Trophoblast cell (in vitro differentiated cells and primary cell): ENCODE data around the gene ZNF613.

ENCODE experiments used
- DNase-seq, 2 donors: peaks; one replicate each; pipeline ENCODE4 v3.0.0-alpha.2; 2016
- H2AFZ ChIP-seq: 2 replicates; pipeline ENCODE4 v1.6.1; 2013; ENCODE audit warnings: low read length, moderate library complexity, mild to moderate bottlenecking; ENCODE audit not compliant: insufficient read depth, poor library complexity
- H2AK5ac ChIP-seq: 2 replicates; pipeline ENCODE4 v1.6.1; 2013; ENCODE audit warnings: mild to moderate bottlenecking, low read length
- H2BK120ac ChIP-seq: 2 replicates; pipeline ENCODE4 v1.6.1; 2013; ENCODE audit warnings: low read length, mild to moderate bottlenecking, moderate library complexity; ENCODE audit not compliant: insufficient read depth, poor library complexity
- H2BK12ac ChIP-seq: 2 replicates; pipeline ENCODE4 v1.6.1; 2013; ENCODE audit warnings: mild to moderate bottlenecking, low read length, moderate library complexity
- H2BK5ac ChIP-seq: 2 replicates; pipeline ENCODE4 v1.6.1; 2013; ENCODE audit warnings: low read length, low read depth, moderate library complexity, mild to moderate bottlenecking; ENCODE audit not compliant: poor library complexity
- H3K14ac ChIP-seq: 2 replicates; pipeline ENCODE4 v1.6.1; 2013; ENCODE audit warnings: mild to moderate bottlenecking, low read length
- H3K18ac ChIP-seq: 2 replicates; pipeline ENCODE4 v1.6.1; 2013; ENCODE audit warnings: mild to moderate bottlenecking, low read length
- H3K23ac ChIP-seq: 2 replicates; pipeline ENCODE4 v1.6.1; 2013; ENCODE audit warnings: low read length
- H3K27ac ChIP-seq: 2 replicates; pipeline ENCODE4 v1.5.1; 2013; ENCODE audit warnings: low read depth, mild to moderate bottlenecking, inconsistent platforms, low read length, moderate library complexity
- H3K27me3 ChIP-seq: 2 replicates; pipeline ENCODE4 v1.6.1; 2013; ENCODE audit warnings: inconsistent platforms, mild to moderate bottlenecking, low read length, moderate library complexity; ENCODE audit not compliant: insufficient read depth
- H3K36me3 ChIP-seq, 2 experiments: 1 replicate in 1 of 2; 2 replicates in 1 of 2; pipeline ENCODE4 v1.6.1; 2013; ENCODE audit warnings: low read length in 2 of 2, mild to moderate bottlenecking in 2 of 2, moderate library complexity in 1 of 2; ENCODE audit not compliant: insufficient read depth in 2 of 2, control insufficient read depth in 1 of 2
- H3K4ac ChIP-seq: 2 replicates; pipeline ENCODE4 v1.6.1; 2013; ENCODE audit warnings: low read depth, mild to moderate bottlenecking, low read length, moderate library complexity
- H3K4me1 ChIP-seq, 2 experiments: 1 replicate in 1 of 2; 2 replicates in 1 of 2; pipeline ENCODE4 v1.6.1; 2013; ENCODE audit warnings: low read length in 2 of 2, mild to moderate bottlenecking in 2 of 2, moderate library complexity in 1 of 2; ENCODE audit not compliant: insufficient read depth in 2 of 2, control insufficient read depth in 1 of 2
- H3K4me2 ChIP-seq: 2 replicates; pipeline ENCODE4 v1.6.1; 2013; ENCODE audit warnings: inconsistent platforms, mild to moderate bottlenecking, low read length, moderate library complexity
- H3K4me3 ChIP-seq: 2 replicates; pipeline ENCODE4 v1.5.1; 2013; ENCODE audit warnings: mild to moderate bottlenecking, low read depth, low read length, inconsistent platforms
- H3K79me1 ChIP-seq: one replicate; pipeline ENCODE4 v1.6.1; 2013; ENCODE audit warnings: low read length
- H3K79me2 ChIP-seq: 2 replicates; pipeline ENCODE4 v1.6.1; 2013; ENCODE audit warnings: low read length, mild to moderate bottlenecking; ENCODE audit not compliant: control insufficient read depth, insufficient read depth, poor library complexity
- H3K9ac ChIP-seq: 2 replicates; pipeline ENCODE4 v1.6.1; 2013; ENCODE audit warnings: mild to moderate bottlenecking, low read length
- H3K9me3 ChIP-seq: 2 replicates; pipeline ENCODE4 v1.6.1; 2013; ENCODE audit warnings: low read depth, mild to moderate bottlenecking, control low read depth, inconsistent platforms, low read length; ENCODE audit not compliant: insufficient read depth
- H4K12ac ChIP-seq: 2 replicates; pipeline ENCODE4 v1.6.1; 2013; ENCODE audit warnings: low read depth, mild to moderate bottlenecking, low read length, moderate library complexity
- H4K8ac ChIP-seq: 2 replicates; pipeline ENCODE4 v1.6.1; 2013; ENCODE audit warnings: low read depth, mild to moderate bottlenecking, low read length, moderate library complexity
- H4K91ac ChIP-seq: one replicate; pipeline ENCODE4 v1.6.1; 2013; ENCODE audit warnings: low read depth, mild to moderate bottlenecking, low read length, moderate library complexity
- WGBS: extraction: QIAGEN DNeasy Blood & Tissue Kit; methylation state at CpG from one replicate; pipeline ENCODE4 v1.1.7; 2013; ENCODE audit warnings: missing lambda C conversion rate; ENCODE audit not compliant: insufficient read length, insufficient coverage; ENCODE audit errors: extremely low coverage; 5-methylcytosine and 5-hydroxymethylcytosine counted together

ZNF613 gene

DNA sequence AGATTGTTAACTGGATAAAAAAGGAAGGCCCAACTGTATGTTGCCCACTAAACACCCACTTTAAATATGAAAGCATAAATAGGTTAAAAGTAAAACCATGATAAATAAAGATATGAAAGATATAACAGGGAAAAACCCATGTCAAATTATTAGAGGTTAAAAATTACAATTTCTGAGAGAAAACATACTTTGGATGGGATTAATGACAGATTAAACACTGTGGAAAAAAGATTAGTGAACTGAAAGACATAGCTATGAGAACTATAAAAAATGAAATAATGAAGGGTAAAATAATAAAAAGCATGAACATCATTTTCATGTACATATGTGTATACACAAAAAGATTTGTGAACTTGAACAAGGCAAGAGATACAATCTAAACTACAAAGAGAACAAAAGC, 37.3 kb upstream of the ZNF613 start:
- H4K8ac ChIP-seq, result no peak overlapping the region
- peaks cover 2% of the 10 kb centered on the region for H3K79me2 ChIP-seq
- H3K18ac ChIP-seq, result no peak overlapping the region
- H3K4me2 ChIP-seq, result no peak overlapping the region
- H3K4ac ChIP-seq, result no peak overlapping the region
- no peaks in the 10 kb centered on the region for H3K27me3 ChIP-seq
- H3K4me3 ChIP-seq, result no peak overlapping the region
- no peak overlapping the region for H2AK5ac ChIP-seq
- H3K9me3 ChIP-seq, result peaks cover 15% of the 10 kb centered on the region
- H2BK12ac ChIP-seq, result no peak overlapping the region
- H4K91ac ChIP-seq, result no peak overlapping the region
- H3K23ac ChIP-seq, result no peak overlapping the region
- H2BK5ac ChIP-seq, result no peak overlapping the region
- H3K36me3 ChIP-seq, result peaks cover 19 to 40% of the 10 kb centered on the region in 2 experiments
- no peak overlapping the region for H3K9ac ChIP-seq
- no peak overlapping the region for H4K12ac ChIP-seq
- no peak overlapping the region for H3K14ac ChIP-seq
- no peak overlapping the region for H2AFZ ChIP-seq
- no peak overlapping the region for H3K27ac ChIP-seq
- H3K4me1 ChIP-seq, result peaks cover 0 to 2% of the 10 kb centered on the region in 2 experiments
- H3K79me1 ChIP-seq, result peaks cover 5% of the 10 kb centered on the region
- H2BK120ac ChIP-seq, result no peak overlapping the region
- no peak for DNase-seq

DNA sequence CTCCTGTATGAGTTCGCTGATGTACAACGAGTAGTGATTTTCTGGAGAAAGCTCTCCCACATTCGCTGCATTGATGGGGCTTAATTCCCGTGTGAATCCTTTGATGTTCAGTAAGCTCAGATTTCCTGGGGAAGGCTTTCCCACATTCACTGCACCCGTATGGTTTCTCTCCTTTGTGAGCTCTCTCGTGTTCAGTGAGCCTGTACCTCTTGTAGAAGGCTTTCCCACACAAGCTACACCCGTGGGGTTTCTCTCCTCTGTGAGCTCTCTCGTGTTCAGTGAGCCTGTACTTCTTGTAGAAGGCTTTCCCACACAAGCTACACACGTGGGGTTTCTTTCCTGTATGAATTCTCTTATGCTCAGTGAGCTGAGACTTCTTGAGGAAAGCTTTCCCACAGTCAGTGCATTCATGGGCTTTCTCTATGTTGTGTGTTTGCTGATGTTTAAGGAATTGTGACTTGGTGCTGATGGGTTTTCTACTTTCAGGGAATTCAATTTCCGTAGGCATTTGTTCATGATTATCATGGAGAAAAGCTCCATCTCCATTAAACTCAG, 36.0 kb upstream of the ZNF613 start:
- no CpG with 5 or more reads among the region's 10 CpGs for WGBS
- Histone ChIP-seq H4K91ac (no peak overlapping the region), H2BK120ac (no peak overlapping the region), H4K12ac (no peak overlapping the region), H4K8ac (no peak overlapping the region), H3K36me3 (peaks cover 25 to 47% of the 10 kb centered on the region in 2 experiments), H2AFZ (no peak overlapping the region), H2BK12ac (no peak overlapping the region), H3K14ac (no peak overlapping the region), H3K4ac (no peak overlapping the region), H2BK5ac (no peak overlapping the region), H3K23ac (no peak overlapping the region), H3K4me1 (no peaks in the 10 kb centered on the region), H3K4me3 (no peak overlapping the region), H3K27ac (no peak overlapping the region), H2AK5ac (no peak overlapping the region), H3K9me3 (peaks cover 17% of the 10 kb centered on the region), H3K27me3 (no peaks in the 10 kb centered on the region), H3K18ac (no peak overlapping the region), H3K79me1 (peaks cover 5% of the 10 kb centered on the region), H3K9ac (no peak overlapping the region), H3K79me2 (peaks cover 2% of the 10 kb centered on the region), H3K4me2 (no peak overlapping the region)
- DNase-seq, result no peak

DNA sequence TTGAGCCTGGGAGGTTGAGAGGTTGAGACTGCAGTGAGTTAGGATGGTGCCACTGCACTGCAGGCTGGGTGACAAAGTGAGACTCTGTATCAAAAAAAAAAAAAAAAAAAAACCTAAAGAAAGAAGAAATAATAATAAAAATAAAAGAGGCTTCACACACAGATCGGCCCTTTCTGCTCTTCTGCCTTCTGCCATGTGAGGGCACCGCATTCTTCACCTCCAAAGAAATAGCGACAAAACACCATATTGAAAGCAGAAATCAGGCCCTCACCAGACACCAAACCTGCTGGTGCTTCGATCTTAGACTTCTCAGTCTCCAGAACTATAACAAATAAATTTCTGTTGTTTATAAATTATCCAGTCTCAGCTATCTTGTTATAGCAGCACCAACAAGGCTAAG, 25.4 kb upstream of the ZNF613 start:
- no peak overlapping the region for H3K9ac ChIP-seq
- no peak overlapping the region for H3K14ac ChIP-seq
- H2AFZ ChIP-seq, result no peak overlapping the region
- peaks cover 11% of the 10 kb centered on the region for H3K79me2 ChIP-seq
- no peak overlapping the region for H4K91ac ChIP-seq
- no peak overlapping the region for H2BK12ac ChIP-seq
- H2BK5ac ChIP-seq, result no peak overlapping the region
- H3K18ac ChIP-seq, result no peak overlapping the region
- H4K8ac ChIP-seq, result no peak overlapping the region
- H3K27ac ChIP-seq, result no peak overlapping the region
- peaks cover 5% of the 10 kb centered on the region for H3K79me1 ChIP-seq
- no peak overlapping the region for H2AK5ac ChIP-seq
- H3K4me2 ChIP-seq, result no peak overlapping the region
- DNase-seq, result no peak
- WGBS, result no CpG with 5 or more reads among the region's 4 CpGs
- no peak overlapping the region for H2BK120ac ChIP-seq
- H3K9me3 ChIP-seq, result peaks cover 8% of the 10 kb centered on the region
- no peak overlapping the region for H3K4me3 ChIP-seq
- H3K23ac ChIP-seq, result no peak overlapping the region
- H3K4ac ChIP-seq, result peak overlapping the region; percentile 27
- H3K4me1 ChIP-seq, result no peaks in the 10 kb centered on the region
- no peak overlapping the region for H4K12ac ChIP-seq
- H3K27me3 ChIP-seq, result no peaks in the 10 kb centered on the region
- H3K36me3 ChIP-seq, result peaks cover 14 to 26% of the 10 kb centered on the region in 2 experiments

DNA sequence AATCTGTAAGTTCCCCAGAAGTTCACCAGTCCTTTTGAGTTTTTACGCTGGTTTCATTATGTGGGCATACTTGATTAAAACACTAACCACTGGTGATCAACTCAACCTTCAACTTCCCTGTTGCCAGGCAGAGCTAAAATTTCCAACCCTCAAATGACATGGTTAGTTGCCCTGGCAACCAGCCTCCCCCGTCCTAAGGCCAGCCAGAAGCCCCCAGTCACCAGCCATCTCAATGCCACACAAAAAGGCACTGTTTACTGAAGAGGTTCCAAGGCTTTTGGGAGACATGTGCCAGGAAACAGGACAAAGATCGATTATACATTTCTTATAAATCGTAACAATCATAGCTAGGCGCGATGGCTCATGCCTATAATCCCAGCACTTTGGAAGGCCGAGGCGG, 24.1 kb upstream of the ZNF613 start:
- Histone ChIP-seq H2AK5ac (no peak overlapping the region), H3K4me2 (peak overlapping the region; percentile 41), H2AFZ (no peak overlapping the region), H3K4me3 (no peak overlapping the region), H3K18ac (no peak overlapping the region), H3K4ac (peak overlapping the region; percentile 95), H4K8ac (no peak overlapping the region), H3K79me1 (peaks cover 5% of the 10 kb centered on the region), H3K4me1 (no peaks in the 10 kb centered on the region), H2BK120ac (no peak overlapping the region), H3K23ac (no peak overlapping the region), H3K27me3 (no peaks in the 10 kb centered on the region), H4K91ac (no peak overlapping the region), H3K27ac (no peak overlapping the region), H3K9me3 (peaks cover 10% of the 10 kb centered on the region), H2BK5ac (no peak overlapping the region), H3K14ac (no peak overlapping the region), H3K79me2 (peaks cover 11% of the 10 kb centered on the region), H3K9ac (no peak overlapping the region), H2BK12ac (no peak overlapping the region), H3K36me3 (peaks cover 12 to 18% of the 10 kb centered on the region in 2 experiments), H4K12ac (no peak overlapping the region)
- no CpG with 5 or more reads among the region's 8 CpGs for WGBS
- no peak for DNase-seq
